AG09309 (cell line): ENCODE measurements around the gene RXRB.

Source experiments
- DNase-seq: peaks from one replicate; pipeline ENCODE4 v3.0.0-alpha.2; 2010; ENCODE audit warnings: low read depth
- H3K4me3 ChIP-seq: 2 replicates; pipeline ENCODE4 v1.5.1; 2011; ENCODE audit warnings: mild to moderate bottlenecking, low read depth, low read length, moderate library complexity; ENCODE audit not compliant: control insufficient read depth
- CTCF ChIP-seq: IDR thresholded peaks from 2 replicates; pipeline ENCODE4 v1.5.1; 2011; ENCODE audit warnings: mild to moderate bottlenecking, low read depth, low read length, inconsistent platforms; ENCODE audit not compliant: insufficient read depth, control insufficient read depth; ENCODE audit errors: missing control alignments

RXRB gene

GRCh38 chr6:33206864-33207551 lies 6.5 kb upstream of the RXRB start:
- H3K4me3 ChIP-seq, result peak overlapping the region; percentile 56
- no peak for DNase-seq
- TF ChIP-seq CTCF, result no peak

GRCh38 chr6:33206027-33206863 lies 5.8 kb upstream of the RXRB start:
- no peak overlapping the region for H3K4me3 ChIP-seq
- TF ChIP-seq CTCF, result no peak
- DNase-seq, result no peak

- no peak for DNase-seq
- no peak overlapping the region for H3K4me3 ChIP-seq
- no peak for TF ChIP-seq CTCF
Observed at GRCh38 chr6:33205191-33206026, 4.9 kb upstream of the RXRB start.

- peak within 1 kb of the TSS; percentile 51 for H3K4me3 ChIP-seq
- peak; percentile 45 for DNase-seq
- no peak for TF ChIP-seq CTCF
Observed at GRCh38 chr6:33204415-33205190, 4.1 kb upstream of the RXRB start, which contains the start of gene HSD17B8. TSS of gene HSD17B8 (plus strand) at chr6:33204655. CDS start at chr6:33204669, 14 bp downstream.

GRCh38 chr6:33204165-33204414 lies 3.6 kb upstream of the RXRB start:
- H3K4me3 ChIP-seq, result no peak overlapping the region; the same call in 1 of the 2 replicates
- DNase-seq, result no peak
- no peak for TF ChIP-seq CTCF
